ENCODE results near the gene TMEM272. TPM values are rescaled to one million over a fixed set of nuclear protein-coding genes. Genes with fewer than 3 reads are reported as not detected.

Gene TMEM272
- total and polyA plus RNA-seq, 2 experiments from 2014 or later = 0.11 to 0.76 TPM

- TF ChIP-seq REST (IDR thresholded peaks at IDR 0.05; ENCODE audit: unreplicated experiment) = no peak
- no peak for TF ChIP-seq STAT1 (IDR thresholded peaks at IDR 0.05; ENCODE audit: unreplicated experiment)
- TF ChIP-seq POLR2AphosphoS5 (IDR thresholded peaks at IDR 0.05; ENCODE audit: low read depth) = no peak
- TF ChIP-seq ZNF331 (CRISPR knock-in tag; IDR thresholded peaks at IDR 0.05; ENCODE audit: low read depth) = no peak
- no peak for TF ChIP-seq EZH2 (IDR thresholded peaks at IDR 0.05; ENCODE audit: low read depth, unreplicated experiment)
These were observed 28.9 kb upstream of the TMEM272 start (continued) for GRCh38 chr13:51873837-51874236.

- Histone ChIP-seq H3K4me1 (ENCODE audit: insufficient read depth) (no peaks in the 10 kb centered on the region), H3K27me3 (ENCODE audit: insufficient read depth) (no peaks in the 10 kb centered on the region), H3K4me3 (no peak overlapping the region), H3K4me2 (no peak overlapping the region), H3K27ac (ENCODE audit: low read depth) (no peak overlapping the region), H4K20me1 (replicated peaks; ENCODE audit: insufficient read depth) (no peaks in the 10 kb centered on the region), H2AFZ (no peak overlapping the region), H3K36me3 (ENCODE audit: insufficient read depth) (no peaks in the 10 kb centered on the region), H3K79me2 (replicated peaks; ENCODE audit: insufficient read depth) (no peaks in the 10 kb centered on the region), H3K9me2 (ENCODE audit: insufficient read depth) (no peaks in the 10 kb centered on the region), H3F3A (replicated peaks; ENCODE audit: low read depth) (no peaks in the 10 kb centered on the region)
- no peak overlapping the region for H3K4me3 Mint-ChIP-seq
- DNase-seq (ENCODE audit: low spot score) (no peak), ATAC-seq (no peak)
- no peaks in the 10 kb centered on the region for H3K4me1 Mint-ChIP-seq
- no peak overlapping the region for H3K27ac Mint-ChIP-seq
- H3K9me3 Mint-ChIP-seq = no peaks in the 10 kb centered on the region; the same call in 2 of the 3 replicates
- H3K27me3 Mint-ChIP-seq (ENCODE audit: insufficient read depth, low read depth, poor library complexity) = peaks cover 1% of the 10 kb centered on the region
- H3K36me3 Mint-ChIP-seq (ENCODE audit: low read depth) = no peaks in the 10 kb centered on the region
- no peak for TF ChIP-seq ETS1 (IDR thresholded peaks at IDR 0.05)
- TF ChIP-seq REST (IDR thresholded peaks at IDR 0.05; ENCODE audit: unreplicated experiment) = no peak
- no peak for TF ChIP-seq EZH2 (IDR thresholded peaks at IDR 0.05; ENCODE audit: low read depth, unreplicated experiment)
- TF ChIP-seq ZNF331 (CRISPR knock-in tag; IDR thresholded peaks at IDR 0.05; ENCODE audit: low read depth) = no peak
- TF ChIP-seq ZNF114 (CRISPR knock-in tag; IDR thresholded peaks at IDR 0.05) = no peak
- TF ChIP-seq NANOG (IDR thresholded peaks at IDR 0.05; ENCODE audit: borderline replicate concordance) = no peak
- no peak for TF ChIP-seq STAT1 (IDR thresholded peaks at IDR 0.05; ENCODE audit: unreplicated experiment)
- no peak for TF ChIP-seq CTCF (conservative IDR thresholded peaks at IDR 0.05; ENCODE audit: low read depth in 2 of 2)
- no peak for TF ChIP-seq POLR2AphosphoS5 (IDR thresholded peaks at IDR 0.05; ENCODE audit: low read depth)
These were observed 28.3 kb upstream of the TMEM272 start for GRCh38 chr13:51873117-51873798.

Measured in GM23338 (cell line).